Activated CD4-positive, alpha-beta T cell treated with anti-CD3 and anti-CD28 coated beads, Interleukin-2, amount 50 U/mL, for 1 hour (primary cell): Measurements from ENCODE around the gene KCMF1.
"Not testable (repeated sequence)": the region's sequence is repeated elsewhere in the genome, so short reads cannot be mapped to it uniquely, and the experiment has no call there.

Experiments used
- DNase-seq: peaks from one replicate; pipeline ENCODE4 v3.0.0-alpha.2; 2020

Gene KCMF1

GRCh38 chr2:84970868-84971509, at the start of gene KCMF1:
TSS of gene KCMF1 (plus strand) at chr2:84971161. CDS start at chr2:84971452, 291 bp downstream.
- peak; percentile 61 for DNase-seq

DNA sequence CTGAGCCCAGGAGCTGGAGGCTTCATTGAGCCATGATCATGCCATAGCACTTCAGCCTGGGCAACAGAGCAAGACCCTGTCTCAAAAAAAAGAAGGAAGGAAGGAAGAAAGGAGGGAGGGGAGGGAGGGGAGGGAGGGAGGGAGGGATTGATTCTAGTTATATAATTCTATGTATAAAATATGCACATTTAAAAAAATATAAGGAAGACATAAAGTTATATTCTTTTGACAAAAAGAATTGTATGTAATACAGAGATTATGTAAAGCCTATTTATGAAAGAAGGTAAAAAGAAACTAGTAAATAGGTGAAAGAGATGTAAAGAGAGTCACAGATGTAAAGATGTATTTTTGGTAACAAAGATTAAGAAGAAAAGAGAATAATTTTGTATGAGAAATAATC, 48.0 kb upstream of the KCMF1 start:
- DNase-seq: no peak

DNA sequence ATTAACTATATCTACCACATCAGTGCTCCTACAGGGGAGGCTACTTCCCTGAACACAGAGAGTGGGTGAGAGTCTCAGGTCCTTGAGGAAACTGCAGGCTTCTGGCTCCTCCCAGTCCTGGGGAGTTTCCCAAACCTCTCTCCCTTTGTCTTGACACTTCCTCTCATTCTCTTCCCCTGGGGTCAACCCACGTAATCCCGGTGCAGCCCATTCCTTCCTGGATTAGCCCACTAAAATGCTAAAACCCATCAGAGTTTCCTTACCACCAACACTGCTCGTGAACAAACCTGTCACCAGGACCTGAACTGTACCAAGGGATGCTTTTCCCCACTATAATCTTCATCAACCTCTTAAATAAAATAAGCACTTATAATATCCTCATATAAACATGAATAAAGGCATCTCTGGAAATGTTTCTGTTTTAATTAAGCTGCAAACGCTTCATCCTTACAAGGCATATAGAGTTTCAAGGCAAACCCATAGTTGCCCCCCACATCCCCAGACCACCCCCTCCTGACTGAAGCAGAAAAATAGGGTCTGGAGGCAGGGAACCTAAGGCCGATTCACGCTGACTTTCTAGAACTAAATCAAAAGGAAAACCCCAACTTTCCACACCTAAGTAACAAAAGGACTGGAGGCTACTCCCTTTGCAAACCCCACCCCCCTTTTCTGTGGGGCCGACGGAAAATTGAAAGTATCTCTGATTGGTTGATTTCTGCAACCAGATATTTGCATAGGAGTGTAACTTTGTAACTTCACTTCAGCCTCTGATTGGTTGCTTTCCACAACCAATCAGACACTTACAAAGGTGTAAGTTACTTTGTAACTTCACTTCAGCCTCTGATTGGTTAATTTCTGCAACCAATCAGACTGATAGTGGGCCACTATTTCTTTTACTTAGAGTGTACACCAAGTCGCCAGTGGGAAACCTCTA, 46.5 kb upstream of the KCMF1 start:
- DNase-seq: peak; percentile 52

- DNase-seq: no peak
Measured at GRCh38 chr2:84925336-84925723, 45.6 kb upstream of the KCMF1 start.

DNA sequence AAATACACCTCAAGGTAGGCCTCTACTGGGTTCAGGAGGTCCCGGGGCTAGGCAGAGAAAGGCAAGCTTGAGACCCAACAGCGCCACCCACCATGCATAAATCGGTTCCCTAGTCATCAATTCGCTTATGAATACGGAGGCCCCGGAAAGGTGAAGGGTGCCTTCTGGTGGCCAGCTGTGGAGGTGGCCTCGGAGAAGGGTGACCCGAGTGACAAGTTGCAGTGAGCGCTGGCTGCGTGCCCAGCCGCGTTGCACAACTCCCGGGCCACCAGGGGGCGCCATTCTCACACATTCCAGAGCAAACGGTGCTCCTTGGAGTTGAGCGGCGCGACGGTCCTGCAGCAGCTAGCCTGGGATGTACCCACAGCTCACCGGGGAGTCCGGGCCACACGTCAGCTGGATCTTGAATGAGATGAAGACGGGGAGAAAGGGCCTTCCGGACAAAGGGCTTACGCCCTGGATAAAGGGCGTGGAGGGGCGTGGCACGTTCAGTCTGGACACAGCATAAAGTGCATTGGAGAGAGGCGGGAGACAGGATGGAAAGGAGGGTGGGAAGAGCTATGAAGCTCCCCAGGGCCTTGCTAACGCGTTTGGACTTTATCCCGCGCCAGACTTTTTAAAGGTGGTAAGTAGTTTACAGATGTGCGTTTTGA, 45.1 kb upstream of the KCMF1 start:
- DNase-seq: peak; percentile 99

DNA sequence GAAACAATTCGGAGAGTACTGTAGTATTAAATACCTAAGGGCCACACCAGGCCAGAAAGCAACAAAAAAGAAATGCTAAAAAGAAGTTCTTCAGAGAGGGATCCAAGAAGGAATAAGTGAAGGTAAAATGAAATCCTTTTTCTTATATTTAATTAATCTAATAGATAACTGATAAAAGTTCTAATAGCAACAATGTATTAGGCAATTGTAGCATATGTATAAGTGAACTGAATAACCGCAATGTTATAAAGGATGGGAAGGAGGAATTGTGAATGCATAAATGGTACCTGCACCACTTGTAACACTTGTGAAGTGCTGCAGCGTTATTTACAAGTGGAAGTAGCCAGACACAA, 43.7 kb upstream of the KCMF1 start:
- DNase-seq: no peak

GRCh38 chr2:84931384-84931821, 39.6 kb upstream of the KCMF1 start:
- no peak for DNase-seq

DNA sequence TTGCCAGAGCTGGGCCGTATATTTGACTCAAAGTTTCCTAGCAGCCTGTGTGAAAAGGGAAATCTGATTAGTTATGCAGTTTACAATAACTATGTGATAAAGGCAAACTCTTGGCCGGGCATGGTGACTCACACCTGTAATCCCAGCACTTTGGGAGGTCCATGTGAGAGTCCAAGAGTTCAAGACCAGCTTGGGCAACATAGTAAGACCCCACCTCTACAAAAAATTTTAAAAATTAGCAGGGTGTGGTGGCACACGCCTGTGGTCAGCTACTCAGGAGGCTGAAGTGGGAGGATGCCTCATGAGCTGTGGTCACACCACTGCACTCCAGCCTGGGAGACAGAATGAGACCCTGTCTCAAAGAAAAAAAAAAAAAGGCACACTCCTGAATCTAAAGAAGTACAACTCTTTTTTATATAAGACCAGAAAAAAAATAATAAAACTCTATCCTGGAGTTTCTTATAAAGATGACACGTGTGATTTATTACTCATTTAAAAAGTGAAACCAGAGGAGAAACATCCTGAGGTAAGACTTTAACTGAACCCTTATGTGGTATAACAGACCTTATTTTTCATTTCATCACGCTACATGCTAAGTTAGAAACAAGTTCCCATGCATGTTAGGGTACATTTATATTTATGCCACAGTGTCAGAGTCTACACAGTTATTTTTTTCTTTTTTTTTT, 32.6 kb upstream of the KCMF1 start:
- DNase-seq: peak; percentile 29

DNA sequence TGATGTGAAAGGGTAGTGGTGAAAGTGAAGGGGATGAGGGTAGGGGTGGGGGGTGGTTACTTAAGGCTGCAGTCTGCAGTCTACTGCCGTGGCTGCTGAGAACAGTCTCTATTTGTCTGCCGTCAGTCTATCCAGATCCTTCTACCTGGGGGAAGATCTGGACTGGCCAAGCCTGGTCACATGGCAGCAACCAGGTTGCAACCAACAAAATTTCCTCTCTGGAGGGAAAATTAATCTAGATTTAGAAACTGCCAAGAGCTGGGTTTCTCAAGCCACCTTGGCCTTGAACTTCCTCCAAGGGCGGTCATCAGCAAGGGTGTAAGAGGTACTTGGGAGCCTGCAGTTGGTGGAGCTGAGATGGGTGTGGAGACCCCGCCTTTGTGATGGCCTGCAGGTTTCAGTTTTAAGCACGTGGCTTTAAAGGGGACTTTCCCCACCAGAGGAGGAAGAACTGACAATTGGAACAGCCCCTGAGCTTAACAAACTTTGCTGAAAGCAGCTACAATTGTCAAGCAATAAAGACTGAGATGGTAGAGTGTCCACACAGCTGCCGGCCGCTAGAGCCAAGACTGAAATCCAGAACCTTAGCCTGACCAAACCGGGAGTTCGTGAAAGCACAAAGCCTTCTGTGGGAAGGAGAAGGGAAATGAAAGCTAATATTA, 31.4 kb upstream of the KCMF1 start:
- DNase-seq: peak; percentile 55

GRCh38 chr2:84940088-84940470, 30.9 kb upstream of the KCMF1 start:
- DNase-seq: no peak

- DNase-seq: no peak
Measured at GRCh38 chr2:84940831-84941412, 30.0 kb upstream of the KCMF1 start.

DNA sequence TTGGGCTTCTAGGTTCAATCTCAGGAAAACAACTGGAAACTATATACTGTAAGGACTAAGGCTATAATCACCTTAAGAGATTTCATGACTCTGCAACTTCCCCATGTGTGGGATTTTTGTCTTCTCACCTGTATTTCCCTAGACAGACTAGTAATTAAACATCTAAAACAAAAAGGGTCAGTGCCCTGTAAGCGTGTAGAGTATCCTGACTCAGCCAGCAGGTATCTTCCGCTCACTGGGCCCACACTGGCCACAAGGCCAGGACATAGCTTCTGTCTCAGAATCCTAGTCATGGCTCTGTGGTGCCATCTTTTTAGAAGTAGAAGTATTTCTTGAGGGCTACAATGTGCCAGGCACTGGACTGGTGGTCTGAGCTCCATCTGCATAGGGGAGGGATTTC, 28.8 kb upstream of the KCMF1 start:
- no peak for DNase-seq

- DNase-seq: no peak
Measured at GRCh38 chr2:84942964-84943421, 28.0 kb upstream of the KCMF1 start.

DNA sequence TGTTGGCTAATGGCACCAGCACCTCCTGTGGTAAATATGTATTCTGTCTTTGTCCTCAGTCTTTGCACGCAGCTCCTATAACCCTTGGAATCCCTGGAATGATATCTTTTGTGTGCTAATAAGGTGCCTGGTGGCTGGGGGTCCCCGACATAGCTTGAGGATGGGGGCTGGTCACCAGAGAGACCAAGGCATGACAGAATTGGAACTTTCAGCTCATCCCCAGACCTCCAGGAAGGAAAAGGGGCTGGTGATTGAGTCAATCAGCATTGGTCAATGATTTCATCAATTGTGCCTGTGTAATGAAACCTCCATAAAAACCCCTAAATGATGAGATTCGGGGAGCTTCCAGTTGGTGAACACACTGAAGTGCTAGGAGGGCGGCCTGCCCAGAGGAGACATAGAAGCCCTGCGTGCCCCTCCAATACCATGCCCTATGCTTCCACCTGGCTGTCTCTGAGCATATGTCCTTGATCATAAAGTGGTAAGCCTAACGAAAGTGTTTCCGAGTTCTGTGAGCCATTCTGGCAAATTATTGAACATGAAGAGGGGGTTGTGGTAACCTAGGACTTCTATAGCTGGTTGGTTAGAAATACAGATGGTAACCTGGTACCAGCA, 26.6 kb upstream of the KCMF1 start:
- DNase-seq: no peak

DNA sequence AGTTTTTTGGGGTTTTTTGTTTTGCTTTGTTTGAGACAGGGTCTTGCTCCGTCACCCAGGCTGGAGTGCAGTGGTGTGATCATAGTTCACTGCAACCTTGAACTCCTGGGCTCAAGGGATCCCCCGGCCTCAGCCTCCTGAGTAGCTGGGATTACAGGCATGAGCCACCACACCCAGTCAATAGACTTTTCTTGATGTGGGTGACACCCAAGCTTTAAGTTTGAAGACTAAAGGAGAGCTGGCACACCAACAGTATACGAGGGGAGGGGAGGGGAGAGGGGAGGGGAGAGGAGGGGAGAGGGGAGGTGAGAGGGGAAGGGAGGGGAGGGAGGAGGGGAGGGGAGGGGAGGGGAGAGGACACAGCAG, 25.1 kb upstream of the KCMF1 start:
- not testable (repeated sequence) for DNase-seq

DNA sequence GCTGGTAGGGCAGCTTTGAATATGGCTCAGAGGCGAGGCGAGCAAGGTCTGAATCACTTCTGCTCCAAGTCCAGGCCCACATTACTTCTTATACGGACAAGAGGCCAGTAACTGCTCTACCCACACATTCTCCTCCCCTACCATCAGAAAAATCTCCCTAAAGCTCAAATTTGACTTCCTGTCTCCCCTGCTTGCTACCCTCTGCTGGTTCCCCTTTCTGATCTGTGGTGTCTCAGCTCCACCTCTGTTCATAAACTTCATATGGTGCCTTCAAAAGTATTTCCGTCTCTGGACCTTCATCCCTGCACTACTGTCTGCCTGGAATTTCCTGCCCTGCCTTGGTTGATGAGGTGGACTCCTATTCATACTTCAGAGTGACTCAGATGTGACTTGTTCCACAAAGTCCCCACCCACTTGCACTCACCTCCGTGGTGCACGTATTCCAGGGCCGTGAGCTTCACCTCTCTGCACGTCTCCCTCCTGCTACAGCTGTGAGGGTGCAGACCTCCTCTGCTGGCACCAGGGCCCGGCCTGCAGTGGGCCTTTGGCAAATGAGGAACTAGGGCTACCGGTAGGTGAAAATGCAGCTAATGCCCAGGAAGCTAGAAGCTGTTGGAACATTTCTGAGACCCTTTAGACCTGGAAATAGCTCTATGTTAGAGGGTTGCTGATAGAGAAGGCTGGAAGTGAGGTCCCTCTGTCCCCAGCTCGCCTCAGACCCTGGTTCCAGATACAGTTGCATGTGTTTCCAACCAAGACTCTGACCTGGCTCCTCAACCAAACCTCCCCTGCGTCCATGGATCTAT, 24.6 kb upstream of the KCMF1 start:
- peak; percentile 47 for DNase-seq

GRCh38 chr2:84947010-84947593, 23.9 kb upstream of the KCMF1 start:
- no peak for DNase-seq

DNA sequence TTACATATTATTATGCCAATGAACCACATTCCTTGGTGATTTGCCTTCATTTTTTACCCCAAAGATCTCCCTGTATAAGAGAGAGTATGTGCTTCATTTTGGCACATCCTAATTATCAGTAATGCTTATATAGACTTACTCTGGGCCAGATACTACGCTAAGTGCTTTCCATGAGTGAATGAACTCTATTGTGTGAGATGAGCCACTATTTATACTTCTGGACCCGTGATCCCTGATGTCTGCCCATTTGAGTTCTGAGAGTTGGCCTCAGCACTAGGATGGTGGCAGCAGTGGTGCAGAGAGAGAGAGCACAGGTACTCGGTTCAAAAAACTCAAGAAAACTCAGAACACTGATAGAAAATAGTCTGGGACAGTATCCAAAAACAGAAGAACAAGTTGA, 17.4 kb upstream of the KCMF1 start:
- no peak for DNase-seq

DNA sequence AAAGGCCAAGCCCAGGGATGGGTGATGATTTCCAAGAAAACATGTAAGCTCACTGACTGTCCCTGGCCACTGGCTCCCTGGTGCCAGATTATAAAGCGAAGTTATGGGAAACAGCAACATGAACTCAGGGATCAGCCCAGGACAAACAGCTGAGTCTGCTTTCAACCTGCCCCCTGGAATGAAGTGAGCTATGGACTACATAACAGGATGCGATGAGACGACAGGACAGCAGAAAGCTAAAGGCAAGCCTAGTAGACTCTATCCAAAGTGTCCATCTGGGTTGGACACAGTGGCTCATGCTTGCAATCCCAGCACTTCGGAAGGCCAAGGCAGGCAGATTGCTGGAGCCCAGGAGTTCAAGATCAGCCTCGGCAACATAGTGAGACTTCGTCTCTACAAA, 16.6 kb upstream of the KCMF1 start:
- no peak for DNase-seq
